Lower leg skin (tissue), 4 donors: Measurements from ENCODE around the gene MLF2. TPM values are rescaled to one million over a fixed set of nuclear protein-coding genes. Genes with fewer than 3 reads are reported as not detected.

Experiments
- DNase-seq, 2 donors: peaks; one replicate each; pipeline ENCODE4 v3.0.0-alpha.2; 2019; ENCODE audit warnings: low spot score in 2 of 2
- H3K4me3 ChIP-seq: fragments of 200-600 bp; sonication (generic); 2 replicates; pipeline ENCODE4 v1.5.1; 2017; ENCODE audit warnings: mild to moderate bottlenecking, low read depth; ENCODE audit not compliant: poor library complexity, severe bottlenecking
- POLR2A ChIP-seq, 2 donors: fragments of 450-650 bp; IDR thresholded peaks; one replicate each; pipeline ENCODE4 v1.6.1; 2016 to 2017; ENCODE audit warnings: antibody characterized with exemption in 2 of 2, mild to moderate bottlenecking in 1 of 2, moderate library complexity in 1 of 2
- WGBS, 2 donors: methylation state at CpG; one replicate each; pipeline ENCODE4 v1.1.5; 2018; 5-methylcytosine and 5-hydroxymethylcytosine counted together
- intact Hi-C: fragments of 100-400 bp; cut with DNase I; formaldehyde crosslinking; loops from one replicate; pipeline ENCODE4 v1.15.0; 2023; ENCODE audit warnings: low total_unique reads
- total RNA-seq, 4 donors: library from RNA; depleted of rRNA; stranded (reverse); fragments of >200 nt; gene quantifications; one replicate each; pipeline ENCODE4 v1.1.0, GENCODE V29; 2016
- TF ChIP-seq, protein P1 (sequence below), 3 donors: fragments of 450-650 bp; IDR thresholded peaks; one replicate each; pipeline ENCODE4 v1.5.1; 2016; ENCODE audit warnings: antibody characterized with exemption in 3 of 3, mild to moderate bottlenecking in 3 of 3, moderate library complexity in 2 of 3

MLF2 gene
- total RNA-seq, 4 donors from 2014 or later: 140 to 196 (median 175) TPM

DNA sequence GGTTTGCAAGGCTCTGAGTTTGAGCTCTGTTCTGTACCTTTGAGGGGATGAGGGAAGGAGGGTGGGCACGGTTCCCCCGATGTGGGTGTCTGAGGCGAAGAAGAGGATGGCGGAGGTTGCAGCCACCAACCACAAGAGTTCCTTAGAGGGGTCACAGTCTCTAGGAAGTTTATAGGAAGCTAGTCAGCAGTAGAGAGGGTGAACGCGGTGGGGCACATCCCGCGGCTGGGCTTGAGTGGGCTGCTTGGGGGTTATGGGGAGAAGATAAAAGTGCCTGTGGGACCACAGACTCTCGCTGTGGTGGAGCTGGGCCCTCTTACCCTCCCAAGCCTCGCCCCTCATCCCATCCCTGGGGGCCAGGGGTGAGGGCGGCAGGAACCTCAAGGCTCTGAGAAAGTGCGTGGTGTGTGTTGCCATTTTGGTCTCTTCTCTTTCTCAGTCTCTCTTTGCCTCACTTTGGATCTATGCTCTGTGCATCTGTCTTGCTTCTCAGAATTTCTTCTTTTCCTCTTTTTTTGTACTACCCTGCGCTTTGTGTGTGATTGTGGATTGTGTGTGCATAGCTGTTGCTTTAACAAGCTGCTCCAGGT, 39.1 kb upstream of the MLF2 start:
- no peak for DNase-seq
- TF ChIP-seq POLR2A (IDR thresholded peaks at IDR 0.05): no peak
- TF ChIP-seq, protein P1, sequence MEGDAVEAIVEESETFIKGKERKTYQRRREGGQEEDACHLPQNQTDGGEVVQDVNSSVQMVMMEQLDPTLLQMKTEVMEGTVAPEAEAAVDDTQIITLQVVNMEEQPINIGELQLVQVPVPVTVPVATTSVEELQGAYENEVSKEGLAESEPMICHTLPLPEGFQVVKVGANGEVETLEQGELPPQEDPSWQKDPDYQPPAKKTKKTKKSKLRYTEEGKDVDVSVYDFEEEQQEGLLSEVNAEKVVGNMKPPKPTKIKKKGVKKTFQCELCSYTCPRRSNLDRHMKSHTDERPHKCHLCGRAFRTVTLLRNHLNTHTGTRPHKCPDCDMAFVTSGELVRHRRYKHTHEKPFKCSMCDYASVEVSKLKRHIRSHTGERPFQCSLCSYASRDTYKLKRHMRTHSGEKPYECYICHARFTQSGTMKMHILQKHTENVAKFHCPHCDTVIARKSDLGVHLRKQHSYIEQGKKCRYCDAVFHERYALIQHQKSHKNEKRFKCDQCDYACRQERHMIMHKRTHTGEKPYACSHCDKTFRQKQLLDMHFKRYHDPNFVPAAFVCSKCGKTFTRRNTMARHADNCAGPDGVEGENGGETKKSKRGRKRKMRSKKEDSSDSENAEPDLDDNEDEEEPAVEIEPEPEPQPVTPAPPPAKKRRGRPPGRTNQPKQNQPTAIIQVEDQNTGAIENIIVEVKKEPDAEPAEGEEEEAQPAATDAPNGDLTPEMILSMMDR (IDR thresholded peaks at IDR 0.05): no peak
- 71 to 80% methylated on average over 13 of the region's 13 CpGs for WGBS, 2 donors
- no peak overlapping the region for H3K4me3 ChIP-seq
- intact Hi-C loops: no loop called here

DNA sequence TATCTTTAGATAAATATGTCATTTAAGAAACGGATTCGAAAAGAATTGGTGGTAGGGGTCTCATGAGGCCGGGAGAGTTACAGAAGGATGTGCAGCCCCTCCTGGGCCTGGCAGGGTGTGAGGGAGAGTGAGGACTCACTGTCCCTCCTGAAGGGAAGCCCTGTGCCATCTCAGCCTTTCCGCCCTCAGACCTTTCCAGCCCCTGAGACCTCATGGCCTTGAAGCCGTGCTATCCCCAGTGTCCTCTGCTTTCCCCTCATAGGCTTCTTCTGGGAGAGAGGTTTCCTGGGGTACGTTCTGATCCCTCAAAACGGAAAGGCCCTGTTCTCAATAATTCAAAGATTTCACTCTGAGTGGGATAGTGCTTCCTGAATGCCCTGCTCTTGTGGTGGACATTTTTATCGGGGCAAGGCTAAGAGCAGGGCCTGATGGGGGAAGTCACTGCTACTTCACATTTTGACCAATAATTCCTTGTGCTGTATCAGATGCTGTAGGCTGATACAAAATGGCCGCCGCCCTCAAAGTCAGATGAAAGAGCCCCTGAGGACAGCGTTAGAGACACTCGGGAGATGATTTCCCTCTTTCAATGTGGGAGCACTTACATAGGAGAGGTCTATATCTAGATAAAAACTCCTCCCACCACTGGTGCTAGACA, 37.7 kb upstream of the MLF2 start:
- TF ChIP-seq POLR2A (IDR thresholded peaks at IDR 0.05): no peak
- TF ChIP-seq, protein P1 (IDR thresholded peaks at IDR 0.05): no peak
- no peak overlapping the region for H3K4me3 ChIP-seq
- no peak for DNase-seq
- intact Hi-C loops: no loop called here
- WGBS, 2 donors: 80 to 83% methylated on average over 12 of the region's 12 CpGs

DNA sequence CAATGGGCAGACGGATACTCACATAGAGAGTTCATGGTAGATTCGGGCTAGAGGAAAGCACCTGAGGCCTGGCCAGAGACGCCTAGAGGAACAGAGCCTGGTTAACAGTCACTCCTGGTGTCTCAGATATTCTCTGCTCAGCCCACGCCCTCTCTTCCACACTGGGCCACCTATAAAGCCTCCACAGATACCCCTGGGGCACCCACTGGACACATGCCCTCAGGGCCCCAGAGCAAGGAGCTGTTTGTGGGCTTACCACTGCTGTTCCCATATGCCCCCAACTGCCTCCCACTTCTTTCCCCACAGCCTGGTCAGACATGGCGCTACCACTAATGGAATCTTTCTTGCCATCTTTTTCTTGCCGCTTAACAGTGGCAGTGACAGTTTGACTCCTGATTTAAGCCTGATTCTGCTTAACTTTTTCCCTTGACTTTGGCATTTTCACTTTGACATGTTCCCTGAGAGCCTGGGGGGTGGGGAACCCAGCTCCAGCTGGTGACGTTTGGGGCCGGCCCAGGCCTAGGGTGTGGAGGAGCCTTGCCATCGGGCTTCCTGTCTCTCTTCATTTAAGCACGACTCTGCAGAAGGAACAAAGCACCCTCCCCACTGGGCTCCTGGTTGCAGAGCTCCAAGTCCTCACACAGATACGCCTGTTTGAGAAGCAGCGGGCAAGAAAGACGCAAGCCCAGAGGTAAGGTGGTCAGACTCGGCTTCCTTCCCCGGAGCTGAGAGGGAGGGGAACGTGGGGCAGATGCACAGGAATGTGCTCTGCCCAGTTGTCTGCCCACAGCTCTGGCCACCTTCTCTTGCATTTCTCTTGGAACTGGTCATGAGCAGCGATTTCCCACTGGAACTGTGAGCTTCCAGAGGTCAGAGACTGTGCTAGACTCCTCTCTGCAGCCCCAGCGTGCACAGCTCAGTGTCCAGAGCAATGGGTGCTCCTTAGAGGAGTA, 36.3 kb upstream of the MLF2 start, which contains the start of gene CD4:
CD4 (plus strand) TSS at position 557 of the 953 bp plus-strand sequence. CDS start 10,611 bp downstream, outside the sequence.
- TF ChIP-seq POLR2A (IDR thresholded peaks at IDR 0.05): no peak
- intact Hi-C loops: no loop called here
- H3K4me3 ChIP-seq: no peak within 1 kb of the TSS
- whole genome bisulfite sequencing, 2 donors: 52 to 55% methylated on average over 18 of the region's 18 CpGs
- DNase-seq: peak; percentile 70 to 94

DNA sequence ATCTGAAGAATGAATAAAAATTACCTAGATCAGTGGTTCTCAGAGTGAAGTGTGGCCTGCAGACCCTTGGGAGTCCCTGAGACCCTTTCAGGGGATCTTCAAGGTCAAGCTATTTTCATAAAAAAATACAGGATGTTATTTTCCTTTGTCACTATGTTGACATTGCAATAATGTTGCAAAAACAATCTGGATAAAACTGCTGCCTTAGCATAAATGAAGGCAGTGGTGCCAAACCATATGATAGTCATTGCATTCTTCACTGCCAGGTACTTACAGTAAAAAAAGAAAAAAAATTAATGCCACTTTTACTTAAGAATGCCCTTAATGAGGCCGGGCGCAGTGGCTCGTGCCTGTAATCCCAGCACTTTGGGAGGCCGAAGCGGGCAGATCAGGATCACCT, 34.4 kb upstream of the MLF2 start:
- no peak overlapping the region for H3K4me3 ChIP-seq
- intact Hi-C loops: no loop called here
- TF ChIP-seq, protein P1 (IDR thresholded peaks at IDR 0.05): no peak
- no peak for TF ChIP-seq POLR2A (IDR thresholded peaks at IDR 0.05)
- no peak for DNase-seq
- WGBS, 2 donors: 90 to 93% methylated on average over 5 of the region's 5 CpGs

DNA sequence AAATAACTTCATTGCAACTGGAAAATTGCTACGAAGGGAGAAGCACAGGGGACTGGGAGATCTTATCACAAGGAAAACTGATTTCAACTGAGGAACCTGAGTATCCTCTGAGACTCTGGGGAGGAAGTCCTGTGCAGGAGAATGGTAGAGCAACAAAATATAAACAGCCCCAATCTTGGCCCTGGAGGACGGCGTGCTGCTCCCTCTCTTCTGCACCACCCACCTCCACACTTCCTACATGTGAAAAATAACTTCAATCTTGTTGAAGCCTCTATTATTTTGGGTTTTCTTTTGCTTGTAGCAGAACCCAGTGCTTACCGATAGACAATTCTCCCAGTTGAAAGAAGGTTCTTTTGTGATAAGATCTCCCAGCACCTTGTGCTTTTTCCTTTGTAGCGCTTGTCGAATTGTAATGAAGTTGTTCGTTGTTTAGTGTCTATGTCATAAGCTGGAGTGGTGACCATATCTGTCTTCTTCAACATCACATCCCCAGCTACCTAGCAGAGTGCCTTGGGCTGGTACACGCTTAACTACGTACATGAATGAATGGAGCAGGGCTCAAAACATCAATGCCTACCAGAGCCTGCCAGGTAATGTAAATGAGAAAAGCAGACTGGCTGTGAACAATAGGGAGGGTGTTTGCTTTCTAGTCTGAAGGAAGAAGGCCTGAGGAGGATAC, 33.6 kb upstream of the MLF2 start:
- H3K4me3 ChIP-seq: no peak overlapping the region
- intact Hi-C loops: no loop called here
- DNase-seq: no peak
- TF ChIP-seq POLR2A (IDR thresholded peaks at IDR 0.05): no peak
- TF ChIP-seq, protein P1 (IDR thresholded peaks at IDR 0.05): no peak
- WGBS, 2 donors: 68 to 73% methylated on average over 9 of the region's 9 CpGs
